ENCODE measurements around the gene BSN.

BSN gene

GRCh38 chr3:49646236-49646635, 92.0 kb downstream of the BSN start:
- Histone ChIP-seq H3K9me3 (ENCODE audit: control insufficient read depth, low read length) (no peaks in the 10 kb centered on the region), H3K4me3 (ENCODE audit: extremely low read depth, insufficient read depth, low read length, poor library complexity, severe bottlenecking) (no peak overlapping the region), H3K4me1 (ENCODE audit: control insufficient read depth, insufficient read depth, low read length, poor library complexity, severe bottlenecking) (peaks cover 29% of the 10 kb centered on the region), H3K36me3 (ENCODE audit: control insufficient read depth, insufficient read depth, low read length) (no peaks in the 10 kb centered on the region), H3K27ac (ENCODE audit: low read depth, low read length, severe bottlenecking) (no peak overlapping the region)
- WGBS, 2 experiments (ENCODE audit: insufficient coverage in 2 of 2) = 75 to 100% methylated on average over 1 of the region's 3 CpGs

GRCh38 chr3:49647741-49648140, 93.5 kb downstream of the BSN start:
- H3K4me3 ChIP-seq (ENCODE audit: extremely low read depth, insufficient read depth, low read length, poor library complexity, severe bottlenecking) = no peak overlapping the region
- no peaks in the 10 kb centered on the region for H3K36me3 ChIP-seq (ENCODE audit: control insufficient read depth, insufficient read depth, low read length)
- H3K27ac ChIP-seq (ENCODE audit: low read depth, low read length, severe bottlenecking) = no peak overlapping the region
- H3K4me1 ChIP-seq (ENCODE audit: control insufficient read depth, insufficient read depth, low read length, poor library complexity, severe bottlenecking) = peaks cover 29% of the 10 kb centered on the region
- 81 to 91% methylated on average over 2 of the region's 2 CpGs for WGBS, 2 experiments (ENCODE audit: insufficient coverage in 2 of 2)
- no peaks in the 10 kb centered on the region for H3K9me3 ChIP-seq (ENCODE audit: control insufficient read depth, low read length)

GRCh38 chr3:49648354-49649019, 94.2 kb downstream of the BSN start:
- H3K27ac ChIP-seq (ENCODE audit: low read depth, low read length, severe bottlenecking) = no peak overlapping the region
- no peak overlapping the region for H3K4me3 ChIP-seq (ENCODE audit: extremely low read depth, insufficient read depth, low read length, poor library complexity, severe bottlenecking)
- H3K36me3 ChIP-seq (ENCODE audit: control insufficient read depth, insufficient read depth, low read length) = no peaks in the 10 kb centered on the region
- peaks cover 29% of the 10 kb centered on the region for H3K4me1 ChIP-seq (ENCODE audit: control insufficient read depth, insufficient read depth, low read length, poor library complexity, severe bottlenecking)
- no peaks in the 10 kb centered on the region for H3K9me3 ChIP-seq (ENCODE audit: control insufficient read depth, low read length)
- WGBS, 2 experiments (ENCODE audit: insufficient coverage in 2 of 2) = 90 to 100% methylated on average over 2 of the region's 3 CpGs

- no peak overlapping the region for H3K27ac ChIP-seq (ENCODE audit: low read depth, low read length, severe bottlenecking)
- H3K4me1 ChIP-seq (ENCODE audit: control insufficient read depth, insufficient read depth, low read length, poor library complexity, severe bottlenecking) = peaks cover 29% of the 10 kb centered on the region
- H3K4me3 ChIP-seq (ENCODE audit: extremely low read depth, insufficient read depth, low read length, poor library complexity, severe bottlenecking) = no peak overlapping the region
- H3K36me3 ChIP-seq (ENCODE audit: control insufficient read depth, insufficient read depth, low read length) = no peaks in the 10 kb centered on the region
- no peaks in the 10 kb centered on the region for H3K9me3 ChIP-seq (ENCODE audit: control insufficient read depth, low read length)
- WGBS, 2 experiments (ENCODE audit: insufficient coverage in 2 of 2) = 80% methylated on average over 1 of the region's 1 CpG; no CpG with 5 or more reads in 1 of the 2 experiments
Measured at GRCh38 chr3:49649576-49649975, 95.3 kb downstream of the BSN start.

- H3K4me3 ChIP-seq (ENCODE audit: extremely low read depth, insufficient read depth, low read length, poor library complexity, severe bottlenecking) = no peak overlapping the region
- 80 to 100% methylated on average over 1 of the region's 1 CpG for WGBS, 2 experiments (ENCODE audit: insufficient coverage in 2 of 2)
Measured at GRCh38 chr3:49650177-49650576, 95.9 kb downstream of the BSN start.

GRCh38 chr3:49650637-49651036, 96.4 kb downstream of the BSN start:
- H3K27ac ChIP-seq (ENCODE audit: low read depth, low read length, severe bottlenecking) = no peak overlapping the region
- H3K4me3 ChIP-seq (ENCODE audit: extremely low read depth, insufficient read depth, low read length, poor library complexity, severe bottlenecking) = no peak overlapping the region
- H3K36me3 ChIP-seq (ENCODE audit: control insufficient read depth, insufficient read depth, low read length) = no peaks in the 10 kb centered on the region
- peaks cover 29% of the 10 kb centered on the region for H3K4me1 ChIP-seq (ENCODE audit: control insufficient read depth, insufficient read depth, low read length, poor library complexity, severe bottlenecking)
- WGBS, 2 experiments (ENCODE audit: insufficient coverage in 2 of 2) = 84% methylated on average over 6 of the region's 8 CpGs; no CpG with 5 or more reads in 1 of the 2 experiments
- H3K9me3 ChIP-seq (ENCODE audit: control insufficient read depth, low read length) = no peaks in the 10 kb centered on the region

More at GRCh38 chr3:49650177-49650576, 95.9 kb downstream of the BSN start:
- Histone ChIP-seq H3K4me1 (ENCODE audit: control insufficient read depth, insufficient read depth, low read length, poor library complexity, severe bottlenecking) (peaks cover 29% of the 10 kb centered on the region), H3K27ac (ENCODE audit: low read depth, low read length, severe bottlenecking) (no peak overlapping the region), H3K36me3 (ENCODE audit: control insufficient read depth, insufficient read depth, low read length) (no peaks in the 10 kb centered on the region), H3K9me3 (ENCODE audit: control insufficient read depth, low read length) (no peaks in the 10 kb centered on the region)

- no peak overlapping the region for H3K27ac ChIP-seq (ENCODE audit: low read depth, low read length, severe bottlenecking)
- H3K36me3 ChIP-seq (ENCODE audit: control insufficient read depth, insufficient read depth, low read length) = no peaks in the 10 kb centered on the region
- peaks cover 29% of the 10 kb centered on the region for H3K4me1 ChIP-seq (ENCODE audit: control insufficient read depth, insufficient read depth, low read length, poor library complexity, severe bottlenecking)
- 92 to 93% methylated on average over 34 of the region's 36 CpGs for WGBS, 2 experiments (ENCODE audit: insufficient coverage in 2 of 2)
- no peak overlapping the region for H3K4me3 ChIP-seq (ENCODE audit: extremely low read depth, insufficient read depth, low read length, poor library complexity, severe bottlenecking)
- H3K9me3 ChIP-seq (ENCODE audit: control insufficient read depth, low read length) = no peaks in the 10 kb centered on the region
Measured at GRCh38 chr3:49652218-49652902, 98.1 kb downstream of the BSN start.

GRCh38 chr3:49652903-49653415, 98.7 kb downstream of the BSN start:
- 90 to 92% methylated on average over 11 to 16 of the region's 21 CpGs for WGBS, 2 experiments (ENCODE audit: insufficient coverage in 2 of 2)
- H3K36me3 ChIP-seq (ENCODE audit: control insufficient read depth, insufficient read depth, low read length) = no peaks in the 10 kb centered on the region
- no peak overlapping the region for H3K4me3 ChIP-seq (ENCODE audit: extremely low read depth, insufficient read depth, low read length, poor library complexity, severe bottlenecking)
- H3K9me3 ChIP-seq (ENCODE audit: control insufficient read depth, low read length) = no peaks in the 10 kb centered on the region
- peaks cover 23% of the 10 kb centered on the region for H3K4me1 ChIP-seq (ENCODE audit: control insufficient read depth, insufficient read depth, low read length, poor library complexity, severe bottlenecking)
- no peak overlapping the region for H3K27ac ChIP-seq (ENCODE audit: low read depth, low read length, severe bottlenecking)

- Histone ChIP-seq H3K27ac (ENCODE audit: low read depth, low read length, severe bottlenecking) (no peak overlapping the region), H3K9me3 (ENCODE audit: control insufficient read depth, low read length) (no peaks in the 10 kb centered on the region), H3K4me1 (ENCODE audit: control insufficient read depth, insufficient read depth, low read length, poor library complexity, severe bottlenecking) (peaks cover 18% of the 10 kb centered on the region), H3K4me3 (ENCODE audit: extremely low read depth, insufficient read depth, low read length, poor library complexity, severe bottlenecking) (no peak overlapping the region), H3K36me3 (ENCODE audit: control insufficient read depth, insufficient read depth, low read length) (no peaks in the 10 kb centered on the region)
- 82 to 95% methylated on average over 6 to 8 of the region's 8 CpGs for WGBS, 2 experiments (ENCODE audit: insufficient coverage in 2 of 2)
Measured at GRCh38 chr3:49653621-49654020, 99.3 kb downstream of the BSN start.

- Histone ChIP-seq H3K4me1 (ENCODE audit: control insufficient read depth, insufficient read depth, low read length, poor library complexity, severe bottlenecking) (peaks cover 11% of the 10 kb centered on the region), H3K36me3 (ENCODE audit: control insufficient read depth, insufficient read depth, low read length) (no peaks in the 10 kb centered on the region), H3K27ac (ENCODE audit: low read depth, low read length, severe bottlenecking) (no peak overlapping the region), H3K4me3 (ENCODE audit: extremely low read depth, insufficient read depth, low read length, poor library complexity, severe bottlenecking) (no peak overlapping the region), H3K9me3 (ENCODE audit: control insufficient read depth, low read length) (no peaks in the 10 kb centered on the region)
- WGBS, 2 experiments (ENCODE audit: insufficient coverage in 2 of 2) = 90 to 92% methylated on average over 15 to 17 of the region's 17 CpGs
Measured at GRCh38 chr3:49654176-49654825, 100.0 kb downstream of the BSN start.

All from mesodermal cell (in vitro differentiated cells).